HG02623 (cell line): ENCODE results near the gene KIF26B.
"Not testable (repeated sequence)": the region's sequence is repeated elsewhere in the genome, so short reads cannot be mapped to it uniquely, and the experiment has no call there.

ENCODE experiments used
- ATAC-seq: cut with Tn5 transposase; IDR thresholded peaks from one replicate; pipeline ENCODE4 v1.9.1; 2021; ENCODE audit warnings: moderate library complexity; ENCODE audit not compliant: unreplicated experiment

The KIF26B gene

GRCh38 chr1:245154429-245155271 is at the start of gene KIF26B:
TSS of gene KIF26B (plus strand) at chr1:245154985. CDS start at chr1:245155425, 440 bp downstream.
- ATAC-seq = no peak

GRCh38 chr1:245105042-245105441 is 49.7 kb upstream of the KIF26B start:
- no peak for ATAC-seq

GRCh38 chr1:245105815-245106410 is 48.9 kb upstream of the KIF26B start:
- ATAC-seq = no peak

GRCh38 chr1:245107776-245108114 is 47.0 kb upstream of the KIF26B start:
- ATAC-seq = no peak

GRCh38 chr1:245108246-245108645 is 46.5 kb upstream of the KIF26B start:
- ATAC-seq = no peak

GRCh38 chr1:245108909-245109308 is 45.9 kb upstream of the KIF26B start:
- ATAC-seq = no peak

- no peak for ATAC-seq
Observed at GRCh38 chr1:245110406-245110805, 44.4 kb upstream of the KIF26B start.

- no peak for ATAC-seq
Observed at GRCh38 chr1:245111073-245111472, 43.7 kb upstream of the KIF26B start.

- ATAC-seq = no peak
Observed at GRCh38 chr1:245113649-245114048, 41.1 kb upstream of the KIF26B start.

GRCh38 chr1:245116131-245116530 is 38.7 kb upstream of the KIF26B start:
- no peak for ATAC-seq

- ATAC-seq = no peak
Observed at GRCh38 chr1:245116751-245117150, 38.0 kb upstream of the KIF26B start.

- ATAC-seq = no peak
Observed at GRCh38 chr1:245118066-245118465, 36.7 kb upstream of the KIF26B start.

- ATAC-seq = no peak
Observed at GRCh38 chr1:245118806-245119205, 36.0 kb upstream of the KIF26B start.

GRCh38 chr1:245121523-245121922 is 33.3 kb upstream of the KIF26B start:
- ATAC-seq = no peak

GRCh38 chr1:245124241-245124640 is 30.5 kb upstream of the KIF26B start:
- no peak for ATAC-seq

- ATAC-seq = no peak
Observed at GRCh38 chr1:245124644-245125043, 30.1 kb upstream of the KIF26B start.

GRCh38 chr1:245126530-245126929 is 28.3 kb upstream of the KIF26B start:
- ATAC-seq = no peak

GRCh38 chr1:245128381-245129101 is 26.2 kb upstream of the KIF26B start:
- no peak for ATAC-seq

GRCh38 chr1:245129319-245130240 is 25.2 kb upstream of the KIF26B start:
- no peak for ATAC-seq

GRCh38 chr1:245130281-245131025 is 24.3 kb upstream of the KIF26B start:
- ATAC-seq = not testable (repeated sequence)
